GM18909 (cell line): ENCODE results near the gene MARK4.

Experiments used
- ATAC-seq: cut with Tn5 transposase; IDR thresholded peaks from one replicate; pipeline ENCODE4 v1.9.1; 2021; ENCODE audit warnings: mild to moderate bottlenecking; ENCODE audit not compliant: unreplicated experiment, poor library complexity

The MARK4 gene

DNA sequence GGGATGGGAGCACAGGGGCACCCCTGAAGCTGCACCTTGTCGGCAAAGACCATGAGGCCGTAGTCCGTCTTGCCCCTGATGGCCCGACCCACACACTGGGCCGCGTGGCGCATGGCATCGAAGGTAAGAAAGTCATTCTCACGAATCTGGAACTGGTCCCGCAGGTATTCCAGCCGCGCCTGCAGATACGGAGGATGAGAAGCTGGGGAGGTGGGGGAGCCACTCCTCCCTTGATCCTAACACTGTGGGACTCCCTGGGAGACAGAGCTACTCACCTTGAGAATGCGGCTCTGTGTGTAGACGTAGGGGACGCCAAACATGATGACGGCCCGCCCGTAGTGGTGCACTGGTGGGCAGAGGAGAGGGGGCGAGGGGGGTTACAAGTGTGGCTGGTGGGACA is 101.4 kb downstream of the MARK4 start:
- ATAC-seq, result no peak

DNA sequence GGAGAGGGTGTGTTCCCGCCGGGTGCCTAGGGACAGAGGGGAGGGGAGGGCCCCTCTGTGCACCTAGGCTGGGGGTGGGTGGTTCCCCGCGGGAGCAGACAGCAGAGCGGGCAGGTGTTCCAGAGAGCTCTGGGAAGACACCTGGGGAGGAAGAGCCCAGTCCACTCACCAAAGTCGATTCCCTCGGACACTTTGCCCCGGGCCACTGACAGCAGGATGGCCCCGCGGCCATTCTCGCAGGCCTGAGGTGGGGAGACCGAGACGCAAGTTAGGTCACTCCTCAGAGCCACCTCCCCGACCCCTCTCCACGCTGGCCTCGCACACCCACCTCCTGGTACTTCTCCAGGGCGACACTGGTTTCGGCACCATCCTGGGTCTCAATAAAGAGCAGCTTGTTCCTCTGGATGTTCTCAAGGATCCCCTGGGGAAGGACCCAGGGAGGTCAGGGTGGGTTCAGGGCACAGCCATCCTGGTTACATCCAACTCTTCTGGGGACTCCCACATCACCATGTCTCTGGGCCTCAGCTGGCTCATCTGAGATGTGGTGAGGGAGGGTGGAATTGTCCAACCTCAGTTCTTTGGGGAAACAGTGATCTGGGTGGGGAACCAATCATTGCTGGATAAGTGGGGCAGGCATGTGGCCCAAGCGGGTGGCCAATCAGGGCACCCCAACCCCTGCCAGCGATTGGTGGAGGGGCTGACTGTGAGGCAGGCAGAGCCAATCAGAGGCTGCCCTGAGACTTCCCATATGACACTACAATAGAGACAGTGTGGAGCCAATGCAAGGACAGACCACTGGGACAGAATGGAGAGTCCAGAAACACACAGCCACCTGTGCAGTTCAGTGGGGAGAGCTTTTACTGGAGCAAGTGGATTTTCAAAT is 102.1 kb downstream of the MARK4 start:
- no peak for ATAC-seq

DNA sequence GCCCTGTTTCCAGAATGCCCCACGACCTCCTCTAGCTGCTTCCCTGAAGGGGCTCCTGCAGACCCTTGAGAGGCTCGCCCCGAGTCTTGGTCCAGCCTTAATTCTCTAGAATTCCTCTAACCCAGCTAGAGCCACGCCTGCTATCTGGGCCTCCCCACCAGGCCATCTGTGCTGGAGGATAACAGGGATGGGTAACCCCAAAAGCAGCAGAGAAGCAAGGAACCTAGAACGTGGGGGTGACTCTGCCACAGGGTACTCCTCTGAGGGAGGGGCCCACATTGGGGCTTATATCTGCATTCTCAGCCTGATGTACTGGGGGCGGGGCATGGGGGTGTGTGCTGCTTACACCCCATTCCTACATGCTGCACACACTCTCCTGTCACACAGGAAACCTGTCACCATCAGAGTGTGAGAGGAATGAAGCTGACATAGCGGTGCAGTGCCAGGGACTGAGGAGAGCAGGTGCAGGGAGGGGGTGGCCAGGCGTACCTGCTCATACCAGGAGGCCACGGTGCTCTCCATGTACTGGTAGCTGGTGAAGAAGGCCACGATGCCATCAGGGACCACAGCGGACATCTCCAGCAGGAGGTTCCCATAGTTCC is 103.3 kb downstream of the MARK4 start:
- no peak for ATAC-seq
